CD1c-positive myeloid dendritic cell (primary cell): ENCODE measurements around the gene SNAP29.
"Not testable (repeated sequence)": the region's sequence is repeated elsewhere in the genome, so short reads cannot be mapped to it uniquely, and the experiment has no call there.

Experiments used
- DNase-seq: peaks from one replicate; pipeline ENCODE4 v3.0.0-alpha.2; 2016; ENCODE audit errors: extremely low spot score

Gene SNAP29

GRCh38 chr22:20930435-20930834 lies 71.6 kb downstream of the SNAP29 start:
- not testable (repeated sequence) for DNase-seq

DNA sequence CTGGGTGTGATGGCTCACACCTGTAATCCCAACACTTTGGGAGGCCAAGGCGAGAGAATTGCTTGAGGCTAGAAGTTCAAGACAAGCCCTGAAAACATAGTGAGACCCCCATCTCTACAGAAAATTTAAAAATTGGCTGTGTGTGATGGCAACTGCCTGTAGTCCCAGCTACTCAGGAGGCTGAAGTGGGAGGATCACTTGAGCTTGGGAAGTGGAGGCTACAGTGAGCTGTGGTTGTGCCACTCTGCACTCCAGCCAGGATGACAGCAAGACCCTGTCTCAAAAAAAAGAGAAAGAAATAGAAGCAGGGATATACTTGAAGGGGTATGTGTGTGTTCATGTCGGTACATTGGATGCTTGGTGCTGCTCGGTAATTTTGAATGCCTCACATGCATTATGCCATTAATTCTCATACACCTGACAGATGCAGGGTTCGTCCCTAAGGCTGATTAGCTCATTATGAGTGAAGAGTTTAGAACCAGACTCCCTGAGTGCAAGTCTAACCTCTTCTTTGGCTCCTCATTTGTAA lies 72.4 kb downstream of the SNAP29 start:
- DNase-seq, result no peak

DNA sequence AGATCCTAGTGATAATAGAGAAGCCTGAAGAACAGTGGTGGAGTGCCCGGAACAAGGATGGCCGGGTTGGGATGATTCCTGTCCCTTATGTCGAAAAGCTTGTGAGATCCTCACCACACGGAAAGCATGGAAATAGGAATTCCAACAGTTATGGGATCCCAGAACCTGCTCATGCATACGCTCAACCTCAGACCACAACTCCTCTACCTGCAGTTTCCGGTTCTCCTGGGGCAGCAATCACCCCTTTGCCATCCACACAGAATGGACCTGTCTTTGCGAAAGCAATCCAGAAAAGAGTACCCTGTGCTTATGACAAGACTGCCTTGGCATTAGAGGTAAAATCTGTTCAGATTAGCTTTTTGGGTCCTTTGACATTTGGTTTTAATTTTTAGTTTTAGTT lies 75.1 kb downstream of the SNAP29 start:
- DNase-seq, result no peak

DNA sequence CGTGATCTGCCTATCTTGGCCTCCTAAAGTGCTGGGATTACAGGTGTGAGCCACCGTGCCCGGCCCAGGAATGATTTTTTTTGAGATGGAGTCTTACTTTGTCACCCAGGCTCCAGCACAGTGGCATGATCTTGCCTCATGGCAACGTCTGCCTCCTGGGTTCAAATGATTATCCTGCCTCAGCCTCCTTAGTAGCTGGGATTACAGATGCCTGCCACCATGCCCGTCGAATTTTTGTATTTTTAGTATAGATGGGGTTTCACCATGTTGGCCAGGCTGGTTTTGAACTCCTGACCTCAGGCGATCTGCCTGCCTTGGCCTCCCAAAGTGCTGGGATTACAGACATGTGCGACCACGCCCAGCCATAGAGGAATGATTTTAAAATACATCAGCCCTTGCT lies 76.2 kb downstream of the SNAP29 start:
- not testable (repeated sequence) for DNase-seq

- DNase-seq, result not testable (repeated sequence)
Observed at GRCh38 chr22:20935780-20936539, 77.2 kb downstream of the SNAP29 start.

- no peak for DNase-seq
Observed at GRCh38 chr22:20937031-20937793, 78.4 kb downstream of the SNAP29 start.

- no peak for DNase-seq
Observed at GRCh38 chr22:20937794-20938671, 79.2 kb downstream of the SNAP29 start.

DNA sequence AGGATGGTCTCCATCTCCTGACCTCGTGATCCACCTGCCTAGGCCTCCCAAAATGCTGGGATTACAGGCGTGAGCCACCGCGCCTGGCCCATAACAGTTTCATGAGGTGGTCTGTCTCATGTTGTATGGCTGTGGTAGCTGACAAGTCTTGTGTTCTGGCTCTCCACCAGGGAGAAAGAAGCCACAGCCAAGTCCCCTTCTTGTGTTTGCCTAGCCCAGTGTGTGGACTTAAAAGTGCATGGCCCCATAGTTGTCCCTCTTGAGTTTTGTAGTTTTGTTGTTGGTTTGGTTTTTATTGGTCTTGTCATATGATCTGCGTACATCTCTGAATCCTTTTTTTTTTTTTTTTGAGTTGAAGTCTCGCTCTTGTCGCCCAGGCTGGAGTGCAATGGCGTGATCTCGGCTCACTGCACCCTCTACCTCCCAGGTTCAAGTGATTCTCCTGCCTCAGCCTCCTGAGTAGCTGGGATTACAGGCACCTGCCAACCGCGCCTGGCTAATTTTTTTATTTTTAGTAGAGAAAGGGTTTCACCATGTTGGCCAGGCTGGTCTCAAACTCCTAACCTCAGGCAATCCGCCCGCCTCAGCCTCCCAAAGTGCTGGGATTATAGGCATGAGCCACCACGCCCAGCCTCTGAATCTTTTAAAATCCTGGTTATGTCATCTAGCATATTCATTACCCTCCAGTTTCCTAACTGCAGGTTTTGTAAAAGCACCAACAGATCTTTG lies 80.8 kb downstream of the SNAP29 start:
- DNase-seq, result not testable (repeated sequence)

GRCh38 chr22:20940186-20940651 lies 81.4 kb downstream of the SNAP29 start:
- DNase-seq, result no peak
